ENCODE results near the gene CR1L. TPM values are rescaled to one million over a fixed set of nuclear protein-coding genes. Genes with fewer than 3 reads are reported as not detected.

Gene CR1L
- total and polyA plus RNA-seq, 9 of the 15 experiments (the other 6 are each of a cell fraction or from before 2014, with no cell fraction given) = 10.1 to 74.8 (median 34.3) TPM

- no peaks in the 10 kb centered on the region for H4K20me1 ChIP-seq (replicated peaks; ENCODE audit: control insufficient read depth, insufficient read depth, low read length)
- peak overlapping the region in 1 of 2 experiments; percentile 6; a peak in 2 of 4 replicates for H3K9ac ChIP-seq (ENCODE audit: insufficient read depth in 1 of 2, low read depth in 2 of 2, low read length in 2 of 2)
- ChIA-PET CTCF (ENCODE audit: low intra/inter-chr PET ratio) (no interaction called here), POLR2A (interaction anchor here (0.5 to 2.1 kb wide), 12 partner anchors 10 to 786 kb away, joined by 3 to 6 read pairs (median 4); no protein-coding TSS in a partner anchor)
- H3K27me3 ChIP-seq (ENCODE audit: control insufficient read depth in 2 of 2, insufficient read depth in 2 of 2, low read length in 2 of 2) = no peaks in the 10 kb centered on the region
- ATAC-seq (peak; percentile 90), FAIRE-seq (peak; percentile 26), DNase-seq (ENCODE audit: extremely low read depth in 1 of 4, low spot score in 3 of 4) (peak; percentile 26 to 62 (median 32))
- H3K9me1 ChIP-seq (ENCODE audit: control insufficient read depth, insufficient read depth, low read length) = no peaks in the 10 kb centered on the region
- H3K4me1 ChIP-seq (replicated peaks in 1 of 2; ENCODE audit: control insufficient read depth in 2 of 2, insufficient read depth in 2 of 2, low read length in 2 of 2) = peaks cover 0 to 8% of the 10 kb centered on the region in 2 experiments; a peak in 2 of 5 replicates
- in situ Hi-C loops (cut with MboI) (no loop called here), intact Hi-C loops (cut with micrococcal nuclease) (no loop called here)
- H3K4me3 ChIP-seq = no peak overlapping the region
- BruUV-seq (replicated peaks) = TSS peak; percentile 100
- no peaks in the 10 kb centered on the region for H3K36me3 ChIP-seq (ENCODE audit: control insufficient read depth, insufficient read depth, low read length)
- WGBS (ENCODE audit: insufficient coverage, low coverage, missing lambda C conversion rate) = 42% methylated on average over 7 of the region's 7 CpGs
- H3K4me2 ChIP-seq (ENCODE audit: insufficient read depth, low read length) = peak overlapping the region; percentile 39
- H3K79me2 ChIP-seq (ENCODE audit: control insufficient read depth, insufficient read depth, low read length) = no peaks in the 10 kb centered on the region
- no peaks in the 10 kb centered on the region for H3K9me3 ChIP-seq (replicated peaks; ENCODE audit: control insufficient read depth, insufficient read depth, low read depth, low read length)
- H2AFZ ChIP-seq (ENCODE audit: low read depth, low read length) = peak overlapping the region; percentile 94
- peak overlapping the region; percentile 20 for H3K27ac ChIP-seq (ENCODE audit: extremely low read depth, low read depth, low read length)
- TF ChIP-seq ZNF398 (CRISPR knock-in tag; IDR thresholded peaks at IDR 0.05) (0 out of 2 replicates have a peak, but pooled peaks have one; percentile 14), THRA (IDR thresholded peaks at IDR 0.05) (no peak), RCOR1 (IDR thresholded peaks at IDR 0.05; ENCODE audit: borderline replicate concordance in 1 of 2, low read depth in 2 of 2, low read length in 2 of 2) (no peak), MTA1 (IDR thresholded peaks at IDR 0.05; ENCODE audit: borderline replicate concordance) (no peak), ZNF133 (CRISPR knock-in tag; IDR thresholded peaks at IDR 0.05) (no peak), ZNF316 (IDR thresholded peaks at IDR 0.05) (peak; percentile 57; the same call in 1 of the 2 replicates), ZBTB33 (CRISPR knock-in tag; IDR thresholded peaks at IDR 0.05) (no peak), ZNF717 (CRISPR knock-in tag; IDR thresholded peaks at IDR 0.05) (0 out of 2 replicates have a peak, but pooled peaks have one; percentile 8), POLR3G (IDR thresholded peaks at IDR 0.05; ENCODE audit: extremely low read depth, insufficient read length, insufficient replicate concordance) (no peak), MAZ (CRISPR knock-in tag; conservative IDR thresholded peaks at IDR 0.05 in 1 of 2, IDR thresholded peaks at IDR 0.05 in 1 of 2) (no peak)
Measured at GRCh38 chr1:207605444-207606361, 39.2 kb upstream of the CR1L start.

Measured in K562 (cell line).